Stimulated activated CD8-positive, alpha-beta memory T cell treated with anti-CD3 and anti-CD28 coated beads, Interleukin-4, amount 100 ng/mL, for 4 hours (primary cell): Measurements from ENCODE around the gene TET2.
"Not testable (repeated sequence)": the region's sequence is repeated elsewhere in the genome, so short reads cannot be mapped to it uniquely, and the experiment has no call there.

Source experiments
- DNase-seq, 2 donors: peaks; one replicate each; pipeline ENCODE4 v3.0.0-alpha.2; 2020; ENCODE audit warnings: low read depth in 2 of 2, low spot score in 1 of 2

Gene TET2

GRCh38 chr4:105282489-105282888 lies 135.8 kb downstream of the TET2 start:
- DNase-seq, result no peak

- DNase-seq, result no peak
These were observed 136.8 kb downstream of the TET2 start for GRCh38 chr4:105283501-105283900.

- no peak for DNase-seq
These were observed 141.4 kb downstream of the TET2 start for GRCh38 chr4:105288121-105288520.

DNA sequence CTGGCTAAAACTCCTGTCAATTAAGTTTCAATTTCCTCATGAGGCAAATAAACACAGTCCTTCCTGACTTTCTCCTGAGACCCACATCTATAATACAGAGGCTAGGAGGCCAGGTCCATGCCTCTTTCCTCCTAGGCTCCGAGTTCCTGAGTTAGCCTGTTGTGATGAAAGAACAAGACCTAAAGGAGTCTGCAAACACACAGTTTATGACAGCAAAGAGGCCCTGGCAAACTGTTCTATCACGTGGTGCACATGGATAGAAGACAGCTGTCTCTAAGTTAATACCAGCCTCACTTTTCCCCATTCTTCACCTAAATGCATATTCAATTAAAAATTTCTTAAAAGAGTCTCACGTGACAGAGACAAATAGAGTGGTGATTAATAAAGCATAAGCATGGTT lies 145.2 kb downstream of the TET2 start:
- no peak for DNase-seq

GRCh38 chr4:105293360-105293759 lies 146.7 kb downstream of the TET2 start:
- DNase-seq, result no peak

GRCh38 chr4:105296672-105297071 lies 150.0 kb downstream of the TET2 start:
- DNase-seq, result no peak

GRCh38 chr4:105299027-105299426 lies 152.4 kb downstream of the TET2 start:
- not testable (repeated sequence) for DNase-seq

GRCh38 chr4:105304085-105304484 lies 157.4 kb downstream of the TET2 start:
- DNase-seq, result no peak

- no peak for DNase-seq
These were observed 158.6 kb downstream of the TET2 start for GRCh38 chr4:105305019-105305836.

DNA sequence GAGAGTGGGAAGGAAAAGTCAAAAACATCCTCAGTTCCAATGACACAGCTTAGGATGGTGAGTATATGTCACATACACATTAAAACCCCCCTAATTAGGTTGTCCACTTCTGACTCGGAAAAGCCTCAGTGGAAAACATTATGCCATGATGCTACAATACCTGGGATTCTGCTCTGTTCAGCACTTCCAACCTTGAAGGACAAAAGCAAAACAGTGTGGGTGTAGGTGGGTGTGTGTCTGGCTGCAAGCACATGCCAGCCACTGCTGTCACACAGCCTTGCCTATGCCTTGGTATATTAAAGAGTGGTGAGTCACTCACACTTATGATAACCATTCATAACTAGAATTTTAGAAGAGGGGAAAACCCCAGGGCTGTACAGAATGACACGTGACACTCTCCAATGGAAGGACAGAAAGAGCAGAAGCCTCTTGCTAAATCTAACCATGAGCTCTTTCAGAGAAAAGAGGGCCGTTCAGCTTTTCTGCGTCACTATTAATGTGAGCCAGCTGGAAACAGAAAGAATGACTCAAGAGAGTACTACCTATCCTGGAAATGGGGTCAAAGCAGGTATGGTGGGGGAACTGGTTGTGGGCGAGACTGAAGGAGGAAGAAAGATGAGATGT lies 159.6 kb downstream of the TET2 start:
- peak; percentile 2 to 24 for DNase-seq

DNA sequence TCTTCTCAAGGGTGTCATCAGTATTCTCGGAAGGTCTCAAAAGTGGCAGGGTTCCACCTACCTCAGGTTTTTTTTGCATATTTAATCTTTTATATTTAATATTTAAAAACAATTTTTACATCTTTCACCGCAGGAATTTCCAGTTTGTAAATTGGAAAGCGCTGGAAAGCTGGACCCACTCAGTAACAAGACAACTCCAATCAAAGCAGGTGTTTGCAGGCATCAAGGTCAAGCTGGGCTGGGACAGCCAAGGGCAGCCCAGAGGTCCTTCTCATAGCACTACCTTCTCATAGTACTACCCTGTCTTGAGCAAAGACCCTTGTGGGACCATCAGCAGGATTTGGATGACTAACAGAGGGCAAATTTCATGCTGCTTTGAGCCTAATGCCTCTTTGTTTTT lies 160.1 kb downstream of the TET2 start:
- no peak for DNase-seq

GRCh38 chr4:105318486-105318885 lies 171.8 kb downstream of the TET2 start:
- no peak for DNase-seq

DNA sequence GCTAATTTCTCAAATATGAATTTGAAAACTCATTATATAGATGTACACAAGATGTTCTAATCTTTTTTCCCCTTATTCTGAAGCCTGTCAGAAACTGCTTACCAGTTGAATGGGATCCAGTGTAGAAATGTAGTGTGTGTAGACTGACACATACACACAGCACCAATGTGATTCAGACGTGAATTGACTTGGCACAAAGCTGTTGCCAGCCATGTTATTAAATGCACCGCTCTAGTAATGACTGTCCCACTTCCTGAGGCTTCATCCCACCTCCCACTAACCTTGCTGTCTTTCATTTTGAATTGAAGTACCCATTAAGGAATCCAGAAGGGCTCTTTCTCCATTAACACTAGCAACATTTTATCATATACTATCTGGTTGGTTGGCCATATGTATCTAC lies 180.5 kb downstream of the TET2 start:
- DNase-seq, result no peak

GRCh38 chr4:105327956-105328355 lies 181.3 kb downstream of the TET2 start:
- no peak for DNase-seq

- no peak for DNase-seq
These were observed 182.4 kb downstream of the TET2 start for GRCh38 chr4:105329081-105329480.
